GM12878 (cell line): ENCODE data around the gene PCSK5. TPM values are rescaled to one million over a fixed set of nuclear protein-coding genes. Genes with fewer than 3 reads are reported as not detected.
"Not testable (repeated sequence)": the region's sequence is repeated elsewhere in the genome, so short reads cannot be mapped to it uniquely, and the experiment has no call there.

Experiments
- ATAC-seq: fragments of 200-7000 bp; cut with Tn5 transposase; 3 replicates; pipeline ENCODE4 v1.9.1; 2020; ENCODE audit warnings: mild to moderate bottlenecking, moderate library complexity
- BruUV-seq: library from RNA; stranded (reverse); fragments of 400-500 nt; replicated peaks from 2 replicates; lab custom pipeline; 2021; lab: Mats Ljungman, UMichigan
- CTCF ChIA-PET: fragments of 300-600 bp; sonication (Branson Sonifier 250); formaldehyde crosslinking; extraction: SDS; loops from one replicate; lab custom pipeline; 2021; ENCODE audit warnings: inconsistent platforms; lab: Yijun Ruan, JAX
- POLR2A ChIA-PET: fragments of 350-600 bp; formaldehyde crosslinking; extraction: SDS; loops from one replicate; lab custom pipeline; 2021; ENCODE audit warnings: inconsistent platforms; lab: Charles Lee
- RAD21 ChIA-PET: fragments of 300-600 bp; sonication (Branson Sonifier 250); formaldehyde crosslinking; loops from one replicate; lab custom pipeline; 2023; ENCODE audit warnings: antibody characterized with exemption; ENCODE audit not compliant: unreplicated experiment; lab: Charles Lee
- SMC1A ChIA-PET: fragments of 300-600 bp; sonication (Branson Sonifier 250); formaldehyde crosslinking; loops from one replicate; lab custom pipeline; 2023; ENCODE audit not compliant: unreplicated experiment, uncharacterized antibody; lab: Charles Lee
- DNase-seq: peaks from one replicate; pipeline ENCODE4 v3.0.0-alpha.2; 2011; ENCODE audit warnings: low read depth, low spot score
- FAIRE-seq: peaks from 3 replicates; lab custom pipeline; 2011; peaks lifted over from hg19 to GRCh38; lab: Jason Lieb, UNC
- H2AFZ ChIP-seq: 2 replicates; pipeline ENCODE4 v1.6.0; 2011; ENCODE audit warnings: low read depth, low read length, control low read depth; ENCODE audit not compliant: control insufficient read depth
- H3K27ac ChIP-seq: 2 replicates; pipeline ENCODE4 v1.5.1; 2011; ENCODE audit warnings: control low read depth; ENCODE audit not compliant: control insufficient read depth, insufficient read depth
- H3K27me3 ChIP-seq, 2 experiments: replicated peaks in 1 of 2; 2 replicates each; pipeline versions ENCODE4 v1.6.0 to v1.6.1; 2011; ENCODE audit warnings: low read length in 1 of 2; ENCODE audit not compliant: control insufficient read depth in 2 of 2, insufficient read depth in 2 of 2
- H3K36me3 ChIP-seq, 2 experiments: 2 replicates each; pipeline ENCODE4 v1.5.1; 2011; ENCODE audit warnings: low read length in 1 of 2; ENCODE audit not compliant: control insufficient read depth in 2 of 2, insufficient read depth in 2 of 2
- H3K4me1 ChIP-seq: 2 replicates; pipeline ENCODE4 v1.6.1; 2011; ENCODE audit warnings: mild to moderate bottlenecking, low read length, moderate library complexity, mixed read lengths; ENCODE audit not compliant: control insufficient read depth, insufficient read depth
- H3K4me2 ChIP-seq: 2 replicates; pipeline ENCODE4 v1.6.0; 2011; ENCODE audit warnings: control low read depth; ENCODE audit not compliant: control insufficient read depth, insufficient read depth
- H3K4me3 ChIP-seq: fragments of 200-600 bp; sonication (generic); 2 replicates; pipeline ENCODE4 v1.5.1; 2016
- H3K79me2 ChIP-seq: 2 replicates; pipeline ENCODE4 v1.6.0; 2011; ENCODE audit warnings: low read length; ENCODE audit not compliant: control insufficient read depth, insufficient read depth
- H3K9ac ChIP-seq: 2 replicates; pipeline ENCODE4 v1.8.0; 2011; ENCODE audit warnings: low read length, control low read depth, mixed read lengths; ENCODE audit not compliant: control insufficient read depth, insufficient read depth
- H3K9me3 ChIP-seq: replicated peaks from 3 replicates; pipeline ENCODE4 v1.5.1; 2011; ENCODE audit warnings: mild to moderate bottlenecking, low read length; ENCODE audit not compliant: control insufficient read depth, insufficient read depth
- H4K20me1 ChIP-seq: 2 replicates; pipeline ENCODE4 v1.6.0; 2011; ENCODE audit not compliant: control insufficient read depth, insufficient read depth
- ESRRA ChIP-seq: IDR thresholded peaks from 2 replicates; pipeline ENCODE4 v1.6.1; 2012; ENCODE audit warnings: mild to moderate bottlenecking, low read length, improper control_type of control experiment
- WGBS: methylation state at CpG from one replicate; pipeline ENCODE4 v1.1.6; 2016; ENCODE audit warnings: low lambda C conversion rate; ENCODE audit not compliant: insufficient replicate concordance, insufficient coverage; ENCODE audit errors: missing lambda C conversion rate; 5-methylcytosine and 5-hydroxymethylcytosine counted together
- in situ Hi-C: fragments of 300-500 bp; cut with MboI; formaldehyde crosslinking; loops from 9 replicates; pipeline ENCODE4 v1.14.3; 2018; ENCODE audit warnings: mixed read lengths
- intact Hi-C: fragments of 100-400 bp; cut with micrococcal nuclease; formaldehyde crosslinking; loops from one replicate; pipeline ENCODE4 v1.14.2; 2022; ENCODE audit not compliant: unreplicated experiment
- polyA plus RNA-seq, 11 experiments: library from polyadenylated mRNA; depleted of rRNA in 4 of 11; unstranded in 6 of 11; stranded (reverse) in 5 of 11; fragments of >200 nt; fragmentation: Nextera tagmentation in 4 of 11; fragmentation: Illumina TruSeq in 1 of 11; extraction: Ambion mirVana in 4 of 11; extraction: Trizol in 1 of 11; gene quantifications; 1 replicate in 1 of 11; 2 replicates in 10 of 11; pipeline versions ENCODE4 v1.2.1 to v1.2.3, GENCODE V29; 2011 to 2016; ENCODE audit warnings: inconsistent platforms in 2 of 11, missing spikeins in 2 of 11, low read depth in 1 of 11
- total RNA-seq, 4 experiments: library from RNA; depleted of rRNA in 3 of 4; stranded (reverse); fragments of >200 nt in 3 of 4; fragmentation: Illumina TruSeq in 1 of 4; extraction: Trizol in 1 of 4; gene quantifications; 2 replicates each; pipeline versions ENCODE4 v1.2.1 to v1.2.3, GENCODE V29; 2013 to 2021
- TF ChIP-seq, protein P1 (sequence below): IDR thresholded peaks from 2 replicates; pipeline ENCODE4 v1.6.1; 2011; ENCODE audit warnings: borderline replicate concordance, low read depth, mild to moderate bottlenecking, moderate library complexity, low read length; ENCODE audit not compliant: insufficient read depth, poor library complexity, severe bottlenecking
- TF ChIP-seq, protein P2 (sequence below): fragments of 450-650 bp; formaldehyde crosslinking; IDR thresholded peaks from 2 replicates; pipeline ENCODE4 v1.4.0; 2022; ENCODE audit warnings: mild to moderate bottlenecking, moderate library complexity

PCSK5 gene
- total and polyA plus RNA-seq, 10 of the 15 experiments (the other 5 are each of a cell fraction or from before 2014, with no cell fraction given), result 0.01 to 0.13 (median 0.04) TPM; not detected in 3

DNA sequence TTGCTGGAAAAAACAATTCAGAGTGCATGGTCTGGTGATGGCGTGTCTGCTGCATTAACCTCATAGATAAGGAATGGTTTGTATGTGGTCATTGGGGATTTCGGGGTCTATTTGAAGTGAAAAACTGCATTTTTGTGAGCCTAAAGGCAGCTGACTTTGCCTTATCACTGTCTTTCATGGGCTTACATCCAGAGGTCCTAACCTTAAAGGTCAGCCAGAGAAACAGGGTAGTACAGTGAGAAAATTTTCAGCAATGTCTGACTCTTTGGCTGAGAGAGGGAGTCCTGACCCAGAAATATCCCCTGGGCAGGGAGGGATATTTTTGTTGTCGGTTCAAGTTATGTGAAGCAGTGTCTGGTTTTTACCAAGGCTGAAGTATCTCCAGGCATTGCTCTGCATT is 5.7 kb downstream of the PCSK5 start (continued):
- TF ChIP-seq, protein P1, sequence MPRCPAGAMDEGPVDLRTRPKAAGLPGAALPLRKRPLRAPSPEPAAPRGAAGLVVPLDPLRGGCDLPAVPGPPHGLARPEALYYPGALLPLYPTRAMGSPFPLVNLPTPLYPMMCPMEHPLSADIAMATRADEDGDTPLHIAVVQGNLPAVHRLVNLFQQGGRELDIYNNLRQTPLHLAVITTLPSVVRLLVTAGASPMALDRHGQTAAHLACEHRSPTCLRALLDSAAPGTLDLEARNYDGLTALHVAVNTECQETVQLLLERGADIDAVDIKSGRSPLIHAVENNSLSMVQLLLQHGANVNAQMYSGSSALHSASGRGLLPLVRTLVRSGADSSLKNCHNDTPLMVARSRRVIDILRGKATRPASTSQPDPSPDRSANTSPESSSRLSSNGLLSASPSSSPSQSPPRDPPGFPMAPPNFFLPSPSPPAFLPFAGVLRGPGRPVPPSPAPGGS, result no peak
- TF ChIP-seq, protein P2, sequence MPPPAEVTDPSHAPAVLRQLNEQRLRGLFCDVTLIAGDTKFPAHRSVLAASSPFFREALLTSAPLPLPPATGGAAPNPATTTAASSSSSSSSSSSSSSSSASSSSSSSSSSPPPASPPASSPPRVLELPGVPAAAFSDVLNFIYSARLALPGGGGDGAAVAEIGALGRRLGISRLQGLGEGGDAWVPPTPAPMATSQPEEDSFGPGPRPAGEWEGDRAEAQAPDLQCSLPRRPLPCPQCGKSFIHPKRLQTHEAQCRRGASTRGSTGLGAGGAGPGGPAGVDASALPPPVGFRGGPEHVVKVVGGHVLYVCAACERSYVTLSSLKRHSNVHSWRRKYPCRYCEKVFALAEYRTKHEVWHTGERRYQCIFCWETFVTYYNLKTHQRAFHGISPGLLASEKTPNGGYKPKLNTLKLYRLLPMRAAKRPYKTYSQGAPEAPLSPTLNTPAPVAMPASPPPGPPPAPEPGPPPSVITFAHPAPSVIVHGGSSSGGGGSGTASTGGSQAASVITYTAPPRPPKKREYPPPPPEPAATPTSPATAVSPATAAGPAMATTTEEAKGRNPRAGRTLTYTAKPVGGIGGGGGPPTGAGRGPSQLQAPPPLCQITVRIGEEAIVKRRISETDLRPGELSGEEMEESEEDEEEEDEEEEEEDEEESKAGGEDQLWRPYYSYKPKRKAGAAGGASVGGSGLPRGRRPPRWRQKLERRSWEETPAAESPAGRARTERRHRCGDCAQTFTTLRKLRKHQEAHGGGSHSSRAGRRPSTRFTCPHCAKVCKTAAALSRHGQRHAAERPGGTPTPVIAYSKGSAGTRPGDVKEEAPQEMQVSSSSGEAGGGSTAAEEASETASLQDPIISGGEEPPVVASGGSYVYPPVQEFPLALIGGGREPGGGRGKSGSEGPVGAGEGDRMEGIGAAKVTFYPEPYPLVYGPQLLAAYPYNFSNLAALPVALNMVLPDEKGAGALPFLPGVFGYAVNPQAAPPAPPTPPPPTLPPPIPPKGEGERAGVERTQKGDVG (CRISPR knock-in tag), result no peak
- no peak for TF ChIP-seq ESRRA
- TF ChIP-seq, all 136 proteins: peak for 0

DNA sequence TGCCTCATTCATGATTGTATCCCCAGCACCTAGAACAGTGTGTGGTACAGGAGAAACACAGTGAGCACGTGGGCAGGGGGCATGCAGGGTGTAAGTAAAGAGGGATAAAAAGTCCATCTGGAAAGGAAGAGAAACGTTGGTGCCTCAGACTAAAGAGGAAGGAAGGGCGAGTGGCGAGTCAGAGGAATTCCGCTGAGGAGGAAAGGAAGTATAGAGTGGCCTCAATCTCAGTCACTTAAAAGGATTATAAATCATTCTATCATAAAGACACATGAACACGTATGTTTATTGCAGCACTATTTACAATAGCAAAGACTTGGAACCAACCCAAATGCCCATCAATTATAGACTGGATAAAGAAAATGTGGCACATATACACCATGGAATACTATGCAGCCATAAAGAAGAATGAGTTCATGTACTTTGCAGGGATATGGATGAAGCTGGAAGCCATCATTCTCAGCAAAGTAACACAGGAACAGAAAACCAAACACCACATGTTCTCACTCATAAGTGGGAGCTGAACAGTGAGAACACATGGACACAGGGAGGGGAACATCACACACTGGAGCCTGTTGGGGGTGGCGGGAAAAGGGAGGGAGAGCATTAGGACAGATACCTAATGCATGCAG is 10.5 kb downstream of the PCSK5 start:
- H2AFZ ChIP-seq, H3K36me3 ChIP-seq, H4K20me1 ChIP-seq, DNase-seq, H3K4me2 ChIP-seq, POLR2A ChIA-PET, H3K9ac ChIP-seq, CTCF ChIA-PET, intact Hi-C loops, RAD21 ChIA-PET, SMC1A ChIA-PET, H3K27ac ChIP-seq, H3K4me1 ChIP-seq, H3K27me3 ChIP-seq, H3K9me3 ChIP-seq, H3K4me3 ChIP-seq, ATAC-seq, FAIRE-seq, in situ Hi-C loops, H3K79me2 ChIP-seq, BruUV-seq: not testable (repeated sequence)
- WGBS, result 48% methylated on average over 7 of the region's 7 CpGs
